GM20431 (cell line): ENCODE data around the gene NFIC.
"Not testable (repeated sequence)": the region's sequence is repeated elsewhere in the genome, so short reads cannot be mapped to it uniquely, and the experiment has no call there.

Experiments used
- in situ Hi-C: fragments of 300-500 bp; cut with MseI, MboI; formaldehyde crosslinking; loops from one replicate; pipeline ENCODE4 v1.15.0; 2020; ENCODE audit warnings: low sequenced_read_pairs; ENCODE audit not compliant: unreplicated experiment

Gene NFIC

DNA sequence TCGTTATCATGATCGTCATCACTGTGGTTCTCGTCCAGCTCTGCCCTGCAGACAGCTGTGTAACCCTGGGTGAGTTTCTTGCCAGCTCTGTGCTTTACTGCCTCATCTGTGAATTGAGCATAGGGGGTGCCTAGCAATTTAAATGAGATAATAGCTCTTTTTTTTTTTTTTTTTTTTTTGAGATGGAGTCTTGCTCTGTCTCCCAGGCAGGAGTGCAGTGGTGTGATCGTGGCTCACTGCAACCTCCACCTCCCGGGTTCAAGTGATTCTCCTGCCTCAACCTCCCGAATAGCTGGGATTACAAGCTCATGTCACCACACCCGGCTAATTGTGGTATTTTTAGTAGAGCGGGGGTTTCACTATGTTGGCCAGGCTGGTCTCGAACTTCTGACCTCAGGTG lies 25.5 kb downstream of the NFIC start:
- in situ Hi-C loops: not testable (repeated sequence)

DNA sequence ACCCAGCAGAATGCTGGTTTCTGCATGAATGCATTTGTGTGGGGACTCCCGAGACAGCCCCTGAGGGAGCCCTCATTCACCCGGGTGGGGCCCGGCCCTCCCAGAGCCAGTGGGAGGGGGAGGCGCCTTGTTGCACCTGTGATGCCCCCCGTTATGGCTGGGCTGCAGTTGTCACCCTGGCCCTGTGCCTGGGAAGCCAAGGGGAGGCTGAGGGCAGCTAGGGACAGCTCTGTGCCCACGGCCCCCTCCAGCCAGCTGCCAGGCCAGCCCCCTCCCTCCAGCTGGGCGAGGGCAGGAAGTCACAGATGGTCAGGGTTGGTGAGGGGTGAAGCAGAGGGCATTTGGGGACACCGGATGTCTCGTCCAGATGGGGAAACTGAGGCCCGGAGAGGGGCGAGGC lies 26.1 kb downstream of the NFIC start:
- in situ Hi-C loops: no loop called here

DNA sequence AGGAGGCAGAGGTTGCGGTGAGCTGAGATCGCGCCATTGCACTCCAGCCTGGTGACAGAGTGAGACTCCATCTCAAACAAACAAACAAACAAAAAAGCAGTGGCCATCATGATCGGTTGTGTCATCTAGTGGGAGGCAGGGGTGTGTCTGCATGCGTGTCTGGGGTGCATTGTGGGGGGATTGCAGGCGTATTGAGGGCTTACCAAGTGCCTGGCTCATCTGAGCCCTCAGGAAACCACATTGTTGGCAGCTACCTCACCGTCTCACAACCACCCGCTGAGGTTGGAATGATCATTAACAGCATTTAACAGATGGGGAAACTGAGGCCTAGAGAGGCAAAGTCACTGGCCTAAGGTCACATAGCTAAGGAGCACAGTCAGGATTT lies 30.5 kb downstream of the NFIC start:
- in situ Hi-C loops: no loop called here

DNA sequence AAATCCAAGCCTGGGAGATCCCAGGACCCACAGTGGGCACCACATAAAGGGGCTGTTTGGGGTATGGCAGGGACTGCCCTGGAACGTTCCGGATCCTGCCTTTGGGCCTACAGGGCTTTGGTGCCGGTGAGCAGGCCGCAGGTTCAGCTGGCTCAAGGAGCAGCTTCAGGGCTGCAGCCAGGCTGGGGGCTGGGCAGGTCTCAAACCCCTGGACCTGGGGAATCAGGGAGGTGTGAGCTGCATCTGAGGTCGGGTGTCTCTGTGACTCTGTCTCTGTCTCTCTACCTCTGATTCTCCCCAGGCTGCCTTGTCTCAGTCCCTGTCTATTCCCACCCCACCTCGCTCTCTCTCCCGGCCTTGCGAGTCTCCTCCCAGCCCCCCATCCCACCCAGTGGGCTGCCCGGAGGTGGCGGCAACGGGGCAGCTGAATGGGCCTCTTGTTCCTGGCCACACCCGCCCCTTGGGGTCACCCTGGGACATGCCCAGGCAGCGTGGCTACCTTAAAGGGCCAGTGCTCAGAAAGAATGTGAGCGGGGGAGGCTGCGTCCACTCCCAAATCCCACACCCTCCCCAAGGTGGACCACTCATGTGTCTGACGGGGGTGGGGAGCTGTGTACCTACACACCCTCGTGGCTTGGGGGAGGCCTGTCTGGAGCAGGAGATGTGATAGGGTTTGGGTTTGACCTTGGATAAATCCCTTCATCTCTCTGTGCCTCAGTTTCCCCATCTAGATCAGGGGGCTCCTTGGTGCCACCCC lies 31.1 kb downstream of the NFIC start:
- in situ Hi-C loops: no loop called here

DNA sequence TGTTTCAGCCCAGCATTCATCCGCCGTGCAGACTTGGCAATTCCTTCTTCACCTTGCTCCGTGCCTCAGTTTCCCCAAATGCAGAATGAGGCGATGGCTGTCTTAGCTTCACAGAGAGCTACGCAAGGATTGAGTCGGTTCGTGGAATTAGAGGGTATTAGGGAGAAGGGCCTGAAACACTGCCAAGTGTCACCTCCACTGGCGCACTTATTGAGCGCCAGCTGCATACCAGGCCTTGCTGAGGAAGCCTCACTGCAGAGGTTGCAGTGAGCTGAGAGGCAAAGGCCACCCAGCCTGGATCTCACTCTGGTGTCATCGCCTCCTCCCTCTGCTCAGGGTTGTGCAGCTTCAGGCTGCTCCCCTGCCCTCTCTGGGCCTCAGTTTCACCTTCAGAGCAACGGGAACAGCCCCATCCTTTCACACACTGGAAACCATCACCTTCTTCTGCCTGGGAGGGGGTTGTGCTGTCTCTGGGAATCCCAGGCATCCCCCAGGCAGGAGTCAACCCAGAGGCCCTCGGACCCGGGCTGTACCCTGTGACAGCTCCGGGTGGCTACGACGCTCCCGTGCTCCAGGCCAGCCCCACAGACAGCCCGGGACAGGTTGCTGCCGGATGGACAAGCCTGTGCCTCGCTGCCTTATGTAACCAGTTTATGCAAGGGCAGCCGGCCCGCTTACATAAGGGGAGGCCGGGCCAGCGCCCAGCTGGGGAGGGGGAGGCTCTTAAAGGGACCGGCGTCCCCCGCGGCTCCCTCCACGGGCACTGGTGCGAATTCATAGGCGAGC lies 31.9 kb downstream of the NFIC start:
- in situ Hi-C loops: no loop called here

DNA sequence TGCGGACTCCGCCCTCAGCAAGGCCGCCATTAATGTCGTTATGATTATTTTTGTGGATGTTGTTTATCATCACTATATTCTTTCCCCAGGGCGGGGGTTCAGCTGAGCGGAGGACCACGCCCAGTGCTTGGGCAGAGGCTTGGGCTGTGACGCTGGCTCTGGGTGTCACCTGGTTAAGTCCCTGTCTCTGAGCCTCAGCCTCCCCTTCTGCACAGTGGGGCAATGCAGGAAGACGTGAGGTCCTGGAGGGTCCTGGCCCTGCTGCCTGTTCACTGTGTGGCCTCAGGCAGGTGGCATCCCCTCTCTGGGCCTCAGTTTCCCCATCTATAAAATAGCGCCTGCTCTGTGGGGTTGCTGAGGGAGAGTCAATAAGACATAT lies 32.5 kb downstream of the NFIC start:
- in situ Hi-C loops: no loop called here

DNA sequence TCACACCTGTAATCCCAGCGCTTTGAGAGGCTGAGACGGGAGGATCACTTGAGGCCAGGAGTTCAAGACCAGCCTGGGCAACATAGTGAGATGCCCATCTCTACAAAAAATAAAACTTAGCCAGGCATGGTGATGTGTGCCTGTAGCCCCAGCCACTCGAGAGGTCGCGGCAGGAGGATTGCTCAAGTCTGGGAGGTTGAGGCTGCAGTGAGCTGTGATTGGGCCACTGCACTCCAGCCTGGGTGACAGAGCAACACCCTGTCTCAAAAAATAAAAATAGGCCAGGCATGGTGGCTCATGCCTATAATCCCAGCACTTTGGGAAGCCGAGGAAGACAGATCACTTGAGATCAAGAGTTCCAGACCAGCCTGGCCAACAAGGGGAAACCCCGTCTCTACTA lies 32.9 kb downstream of the NFIC start:
- in situ Hi-C loops: not testable (repeated sequence)

DNA sequence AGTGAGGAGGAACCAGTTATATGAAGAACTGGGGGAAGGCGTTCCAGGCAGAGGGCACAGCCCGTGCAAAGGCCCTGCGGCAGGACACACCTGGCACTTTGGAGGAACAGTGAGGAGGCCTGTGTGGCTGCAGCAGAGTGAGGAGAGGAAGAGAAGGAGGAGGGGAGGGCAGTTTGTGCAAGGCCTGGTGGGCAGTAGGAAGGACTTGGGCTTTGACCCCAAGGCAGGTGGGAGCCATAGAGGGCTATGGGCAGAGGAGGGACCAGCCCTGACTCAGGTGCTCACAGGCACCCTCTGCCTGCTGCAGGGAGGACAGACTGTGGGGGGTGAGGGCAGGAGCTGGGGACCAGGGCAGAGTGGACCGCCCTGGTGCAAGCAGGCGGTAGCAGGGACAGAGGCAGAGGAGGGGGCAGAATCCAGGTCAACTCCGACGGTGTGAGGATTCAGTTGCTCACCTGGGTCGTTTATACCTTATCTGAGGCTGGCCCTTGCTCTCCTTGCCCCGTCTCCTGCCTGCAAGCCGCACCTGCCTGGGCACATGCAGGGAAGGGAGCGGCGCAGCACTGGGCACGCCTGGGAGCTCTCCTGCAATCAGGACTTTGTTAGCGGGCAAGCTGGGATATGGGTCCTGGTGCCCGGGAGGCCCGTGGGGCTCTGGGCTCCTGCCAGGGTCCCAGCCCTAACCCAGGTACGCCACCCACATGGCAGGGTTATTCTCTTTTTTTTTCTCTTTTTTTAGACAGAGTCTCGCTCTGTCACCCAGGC lies 34.8 kb downstream of the NFIC start:
- in situ Hi-C loops: no loop called here

DNA sequence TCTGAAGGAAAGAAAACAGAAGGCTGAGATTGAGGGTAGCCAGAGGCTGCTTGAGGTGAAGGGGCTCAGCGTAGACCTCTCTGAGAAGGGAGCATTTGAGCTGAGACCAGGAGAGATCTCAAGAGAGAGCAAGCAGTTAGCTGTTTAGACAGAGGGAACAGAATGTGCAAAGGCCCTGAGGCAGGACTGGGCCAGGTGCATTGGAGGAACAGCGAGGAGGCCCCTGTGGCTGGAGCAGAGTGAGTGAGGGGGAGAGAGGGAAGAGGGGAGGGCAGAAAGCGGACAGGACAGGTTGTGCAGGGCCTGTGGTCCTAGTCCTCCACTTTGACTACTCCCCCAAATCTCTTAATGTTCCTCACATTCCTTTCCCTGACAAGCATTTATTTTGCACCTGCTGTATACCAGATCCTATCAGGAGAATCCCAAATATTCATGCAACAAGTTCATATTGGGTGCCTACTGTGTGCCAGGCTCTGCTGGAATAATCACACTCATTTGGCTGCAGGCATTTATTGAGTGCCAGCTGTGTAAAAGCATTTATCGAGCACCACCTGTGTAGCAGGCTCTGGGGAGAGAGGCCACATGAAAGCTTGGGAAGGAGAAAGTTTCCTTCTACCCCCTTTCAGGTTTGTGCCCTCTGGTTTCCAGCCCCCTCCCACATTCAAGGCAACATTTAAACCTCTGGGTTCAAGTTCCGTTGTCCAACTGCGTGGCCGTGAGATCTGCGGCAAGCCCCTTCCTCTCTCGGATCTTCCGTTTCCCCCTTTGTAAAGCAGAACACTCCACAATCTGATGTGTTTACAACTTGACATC lies 36.5 kb downstream of the NFIC start:
- in situ Hi-C loops: no loop called here

DNA sequence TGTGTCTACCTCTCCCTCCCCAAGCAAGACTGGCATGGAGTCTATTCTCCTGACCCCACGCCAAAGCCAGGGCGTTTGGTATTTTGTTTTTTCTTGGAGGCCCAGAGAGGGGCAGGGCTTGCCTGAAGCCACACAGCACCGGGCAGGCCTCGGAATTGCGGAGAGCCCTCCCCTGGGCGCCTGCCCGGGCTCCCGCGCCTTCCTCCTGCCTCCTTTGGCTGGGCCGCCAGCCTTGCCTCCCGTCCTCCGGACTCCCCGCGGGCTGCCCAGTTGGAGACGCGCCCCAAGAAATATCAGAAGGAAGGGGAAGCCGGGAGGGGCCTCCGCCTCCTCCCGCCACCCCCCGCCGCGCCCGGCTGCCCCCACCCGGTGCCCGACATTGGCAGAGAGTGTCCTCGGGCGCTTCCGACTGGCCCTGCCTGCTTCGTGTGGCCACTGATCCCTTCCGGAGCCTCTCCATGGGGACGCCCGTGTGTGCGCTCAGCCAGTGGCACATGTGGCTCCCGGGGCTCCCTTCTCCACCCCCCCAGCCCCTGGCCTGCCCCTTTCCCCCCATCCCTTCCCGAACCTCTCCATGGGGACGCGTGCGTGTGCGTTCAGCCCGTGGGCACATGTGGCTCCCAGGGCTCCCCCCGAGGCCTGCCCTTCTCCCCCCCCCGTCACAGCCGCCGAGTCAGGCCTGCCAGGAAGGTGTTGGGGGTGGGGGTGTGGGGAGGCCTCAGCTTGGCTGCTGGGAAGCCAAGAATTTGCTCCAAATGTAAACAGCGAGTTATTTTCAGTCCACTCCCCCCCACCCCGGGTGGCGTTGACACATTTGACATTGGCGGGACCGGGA lies 37.3 kb downstream of the NFIC start:
- in situ Hi-C loops: no loop called here

DNA sequence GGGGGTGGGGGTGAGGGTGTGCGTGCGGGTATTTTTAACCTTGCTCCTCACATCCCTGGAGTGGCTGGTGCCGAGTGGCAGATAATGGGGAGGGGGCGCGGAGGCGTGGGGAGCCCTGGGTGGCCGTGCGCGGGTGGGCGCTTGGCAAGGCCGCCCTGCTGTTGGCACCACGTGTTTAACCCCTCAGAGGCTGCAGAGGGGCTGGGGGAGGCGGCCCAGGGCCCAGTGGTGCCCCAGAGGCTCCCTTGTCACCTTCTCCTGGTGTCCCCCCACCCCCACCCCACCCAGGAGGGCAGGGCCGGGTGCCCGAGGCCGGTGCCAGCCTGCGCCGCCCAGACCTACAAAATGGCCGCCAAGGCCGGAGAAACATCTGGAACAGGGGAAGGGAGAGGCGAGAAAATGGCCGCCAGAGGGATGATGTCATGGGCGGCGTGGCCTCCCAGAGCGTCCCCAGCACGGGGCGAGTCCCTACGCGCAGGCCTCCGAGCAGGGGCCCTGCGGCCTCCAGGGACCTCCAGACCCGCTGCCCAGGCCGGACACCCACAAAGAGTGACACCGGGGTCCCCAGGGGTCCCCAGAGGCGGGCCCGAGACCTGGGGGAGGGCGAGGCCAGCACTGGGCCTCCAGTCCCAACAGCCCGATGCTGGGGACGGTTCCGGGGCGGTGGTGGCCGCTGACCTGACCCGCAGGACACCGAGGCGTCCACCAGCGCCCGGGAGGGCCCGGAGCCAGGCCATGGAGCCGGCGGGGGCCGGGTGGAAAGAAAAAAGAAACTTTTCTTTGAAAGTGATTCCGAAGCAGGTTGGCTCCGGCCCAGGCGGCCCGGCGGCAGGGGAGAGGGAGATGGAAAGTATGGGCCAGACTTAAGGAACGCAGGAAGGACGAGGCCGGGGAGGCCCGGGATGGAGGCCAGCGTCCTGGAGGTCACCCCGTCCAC lies 38.2 kb downstream of the NFIC start:
- in situ Hi-C loops: no loop called here

DNA sequence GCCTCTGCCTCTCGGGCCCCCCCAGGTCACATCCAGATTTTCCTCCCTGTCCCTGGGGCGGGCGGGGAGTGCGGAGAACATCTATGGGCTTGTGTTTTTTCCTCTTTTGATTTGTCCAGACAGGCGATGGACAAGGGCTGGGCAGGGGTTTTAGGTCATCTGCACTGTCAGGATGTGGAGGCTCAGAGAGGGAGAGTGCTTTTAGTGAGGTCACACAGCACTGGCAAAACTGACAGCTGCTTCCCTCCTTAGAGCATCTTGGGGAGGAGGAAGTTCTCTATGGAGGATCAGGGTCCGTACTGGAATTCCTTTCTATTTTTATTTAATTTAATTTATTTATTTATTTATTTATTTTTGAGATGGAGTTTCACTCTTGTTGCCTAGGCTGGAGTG lies 38.9 kb downstream of the NFIC start:
- in situ Hi-C loops: no loop called here

DNA sequence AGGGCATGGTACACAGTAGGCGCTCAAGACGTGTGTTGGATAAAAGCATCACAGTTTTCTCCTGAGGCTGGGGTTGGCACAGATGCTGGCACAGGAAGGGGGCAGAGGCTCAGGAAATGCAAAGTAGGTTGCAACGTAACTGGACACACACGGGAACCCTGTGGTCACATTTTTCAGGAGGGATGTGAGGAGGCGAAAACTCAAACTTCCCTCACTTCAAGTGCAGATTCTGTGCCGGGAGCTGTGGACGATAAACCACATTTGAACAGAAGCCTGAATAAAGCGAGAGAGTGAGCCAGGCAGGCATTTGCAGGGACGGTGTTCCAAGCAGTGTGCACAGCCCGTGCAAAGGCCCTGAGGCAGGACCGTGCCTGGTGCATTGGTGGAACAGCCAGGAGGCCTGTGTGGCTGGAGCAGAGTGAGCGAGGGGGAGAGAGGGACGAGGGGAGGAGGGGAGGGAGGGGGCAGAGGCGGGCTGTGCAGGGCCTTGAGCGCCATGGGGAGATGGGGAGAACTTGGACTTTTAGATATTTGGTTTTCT lies 40.3 kb downstream of the NFIC start:
- in situ Hi-C loops: no loop called here

DNA sequence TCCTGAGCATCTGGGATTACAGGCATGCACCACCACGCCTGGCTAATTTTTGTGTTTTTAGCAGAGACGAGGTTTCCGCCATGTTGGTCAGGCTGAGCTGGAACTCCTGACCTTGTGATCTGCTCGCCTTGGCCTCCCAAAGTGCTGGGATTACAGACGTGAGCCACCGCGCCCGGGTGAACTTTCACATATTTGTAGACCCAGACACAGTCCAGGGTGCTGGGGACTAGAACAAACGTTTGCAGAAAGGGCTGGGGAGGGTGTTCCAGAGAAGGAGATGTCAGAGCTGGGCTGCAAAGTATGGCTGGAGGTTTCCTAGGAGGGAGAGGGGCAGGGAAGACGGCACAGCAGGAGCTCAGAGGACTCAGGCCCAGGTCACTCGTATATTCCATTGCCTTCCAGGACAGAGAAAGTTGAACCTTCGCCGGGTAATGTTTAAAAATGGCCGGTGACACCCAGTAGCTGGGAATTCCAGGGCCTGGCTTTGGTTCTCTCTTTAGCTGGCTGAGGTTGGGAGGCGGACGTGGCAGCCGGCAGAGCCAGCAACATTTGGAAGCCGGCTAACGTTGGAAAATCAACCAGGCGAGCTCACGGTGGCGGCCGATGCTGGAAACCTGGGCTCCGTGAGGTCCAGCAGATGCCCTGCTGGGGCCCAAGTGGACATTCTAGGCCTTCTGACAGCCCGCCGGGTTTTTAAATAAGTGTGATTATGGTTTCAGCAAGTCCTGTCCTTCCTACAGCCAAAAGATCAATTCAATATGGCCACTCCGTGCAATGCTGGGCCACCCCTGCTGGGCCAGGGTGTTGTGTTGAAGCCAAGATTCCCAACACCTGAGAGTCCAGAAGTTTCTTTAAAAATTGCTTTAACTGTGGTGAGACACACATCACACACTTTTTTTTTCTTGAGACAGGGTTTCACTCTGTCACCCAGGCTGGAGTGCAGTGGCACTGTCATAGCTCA lies 41.5 kb downstream of the NFIC start:
- in situ Hi-C loops: no loop called here

DNA sequence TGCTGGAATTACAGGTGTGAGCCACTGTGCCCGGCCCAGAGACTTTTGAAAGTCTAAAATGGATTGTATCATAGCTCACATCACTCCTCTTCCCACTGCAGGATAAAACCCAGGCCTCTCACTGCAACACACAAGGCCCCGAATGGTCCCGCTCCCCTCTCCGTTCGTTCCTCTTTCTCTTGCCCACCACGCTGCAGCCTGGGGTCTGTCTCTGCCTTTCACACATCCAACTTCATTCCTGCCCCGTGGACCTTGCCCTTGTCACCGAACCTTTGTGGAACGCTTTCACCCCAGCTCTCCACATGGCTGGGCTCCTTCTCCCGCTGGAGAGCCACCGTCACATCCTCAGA lies 42.6 kb downstream of the NFIC start:
- in situ Hi-C loops: no loop called here

DNA sequence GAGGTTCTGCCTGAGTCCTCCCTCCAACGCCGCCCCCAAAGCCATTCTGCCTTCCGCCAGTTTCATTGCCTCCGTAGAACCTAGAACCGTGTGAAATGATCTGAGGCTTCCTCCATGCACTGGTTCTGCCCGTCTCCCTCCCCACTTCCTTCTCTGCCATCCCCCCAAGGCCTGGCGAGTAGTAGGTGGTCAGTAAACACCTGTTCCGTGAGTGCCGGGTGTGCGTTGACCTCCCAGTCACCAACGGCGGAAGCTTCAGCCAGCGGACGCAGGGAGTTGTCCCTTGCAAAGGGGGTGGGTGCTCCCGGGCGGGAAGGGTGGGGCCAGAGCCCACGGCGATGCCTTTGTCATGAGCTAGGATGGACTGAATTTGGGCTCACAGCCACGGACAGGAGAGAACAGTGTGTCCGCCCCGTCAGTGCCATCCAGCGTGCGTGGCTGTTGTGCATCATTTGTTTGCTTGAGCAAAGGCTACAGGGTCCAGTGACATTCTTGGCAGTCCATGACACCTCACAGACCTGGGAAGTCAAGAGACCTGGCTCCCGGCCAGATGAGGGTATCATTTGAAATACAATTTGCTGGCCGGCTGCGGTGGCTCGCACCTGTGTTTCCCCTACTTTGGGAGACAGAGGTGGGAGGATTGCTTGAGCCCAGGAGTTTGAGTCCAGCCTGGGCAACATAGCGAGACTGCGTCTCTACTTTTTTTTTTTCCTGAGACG lies 43.1 kb downstream of the NFIC start:
- in situ Hi-C loops: no loop called here
